Tibial nerve (tissue), 4 donors: ENCODE results near the gene H6PD. TPM values are rescaled to one million over a fixed set of nuclear protein-coding genes. Genes with fewer than 3 reads are reported as not detected.

Experiments used
- DNase-seq, 2 donors: peaks; one replicate each; pipeline ENCODE4 v3.0.0-alpha.2; 2019; ENCODE audit warnings: low spot score in 2 of 2
- H3K27ac ChIP-seq, 4 donors: fragments of 200-600 bp; sonication (generic) in 3 of 4; one replicate each; pipeline ENCODE4 v1.5.1; 2017 to 2019; ENCODE audit warnings: mild to moderate bottlenecking in 1 of 4
- H3K27me3 ChIP-seq, 2 donors: fragments of 200-600 bp; sonication (generic) in 1 of 2; one replicate each; pipeline versions ENCODE4 v1.5.1 to v1.6.0; 2017 to 2019
- H3K36me3 ChIP-seq, 3 donors: fragments of 200-600 bp; sonication (generic); one replicate each; pipeline ENCODE4 v1.5.1; 2018 to 2019
- H3K4me1 ChIP-seq, 4 donors: fragments of 200-600 bp; sonication (generic) in 3 of 4; one replicate each; pipeline ENCODE4 v1.5.1; 2017 to 2019
- H3K4me3 ChIP-seq, 4 donors: fragments of 200-600 bp; sonication (generic) in 3 of 4; one replicate each; pipeline ENCODE4 v1.5.1; 2017 to 2019; ENCODE audit warnings: mild to moderate bottlenecking in 1 of 4, moderate library complexity in 1 of 4
- H3K9me3 ChIP-seq, 4 donors: fragments of 200-600 bp; sonication (generic) in 3 of 4; one replicate each; pipeline ENCODE4 v1.5.1; 2017 to 2019
- EP300 ChIP-seq, 2 donors: sonication (generic); formaldehyde crosslinking; IDR thresholded peaks; one replicate each; pipeline ENCODE4 v1.6.1; 2017; ENCODE audit warnings: antibody characterized with exemption in 2 of 2, mild to moderate bottlenecking in 1 of 2
- POLR2A ChIP-seq, 2 donors: fragments of 450-650 bp; IDR thresholded peaks; one replicate each; pipeline ENCODE4 v1.6.1; 2017; ENCODE audit warnings: antibody characterized with exemption in 2 of 2, mild to moderate bottlenecking in 2 of 2, moderate library complexity in 2 of 2
- WGBS, 2 donors: methylation state at CpG; one replicate each; pipeline ENCODE4 v1.1.5; 2018; 5-methylcytosine and 5-hydroxymethylcytosine counted together
- total RNA-seq, 4 donors: library from RNA; depleted of rRNA; stranded (reverse); fragments of >200 nt; gene quantifications; one replicate each; pipeline ENCODE4 v1.1.0, GENCODE V29; 2016
- TF ChIP-seq, protein P1 (sequence below), 5 experiments: fragments of 200-600 bp in 3 of 5; fragments of 450-650 bp in 2 of 5; sonication (generic) in 3 of 5; IDR thresholded peaks; one replicate each; pipeline ENCODE4 v1.5.1; 2016 to 2019; ENCODE audit warnings: antibody characterized with exemption in 5 of 5, mild to moderate bottlenecking in 3 of 5, moderate library complexity in 2 of 5

Gene H6PD
- total RNA-seq, 4 donors from 2014 or later, result 53.1 to 88.6 (median 72.7) TPM

GRCh38 chr1:9246841-9247785 lies 12.5 kb downstream of the H6PD start:
- Histone ChIP-seq H3K36me3 (peaks cover 0 to 51% (median 3%) of the 10 kb centered on the region in 3 donors), H3K27ac (no peak overlapping the region), H3K4me1 (peaks cover 0 to 69% (median 24%) of the 10 kb centered on the region in 4 donors), H3K4me3 (no peak overlapping the region), H3K9me3 (no peaks in the 10 kb centered on the region), H3K27me3 (no peaks in the 10 kb centered on the region)
- no peak for TF ChIP-seq EP300 (IDR thresholded peaks at IDR 0.05)
- TF ChIP-seq POLR2A (IDR thresholded peaks at IDR 0.05), result no peak
- TF ChIP-seq, protein P1, sequence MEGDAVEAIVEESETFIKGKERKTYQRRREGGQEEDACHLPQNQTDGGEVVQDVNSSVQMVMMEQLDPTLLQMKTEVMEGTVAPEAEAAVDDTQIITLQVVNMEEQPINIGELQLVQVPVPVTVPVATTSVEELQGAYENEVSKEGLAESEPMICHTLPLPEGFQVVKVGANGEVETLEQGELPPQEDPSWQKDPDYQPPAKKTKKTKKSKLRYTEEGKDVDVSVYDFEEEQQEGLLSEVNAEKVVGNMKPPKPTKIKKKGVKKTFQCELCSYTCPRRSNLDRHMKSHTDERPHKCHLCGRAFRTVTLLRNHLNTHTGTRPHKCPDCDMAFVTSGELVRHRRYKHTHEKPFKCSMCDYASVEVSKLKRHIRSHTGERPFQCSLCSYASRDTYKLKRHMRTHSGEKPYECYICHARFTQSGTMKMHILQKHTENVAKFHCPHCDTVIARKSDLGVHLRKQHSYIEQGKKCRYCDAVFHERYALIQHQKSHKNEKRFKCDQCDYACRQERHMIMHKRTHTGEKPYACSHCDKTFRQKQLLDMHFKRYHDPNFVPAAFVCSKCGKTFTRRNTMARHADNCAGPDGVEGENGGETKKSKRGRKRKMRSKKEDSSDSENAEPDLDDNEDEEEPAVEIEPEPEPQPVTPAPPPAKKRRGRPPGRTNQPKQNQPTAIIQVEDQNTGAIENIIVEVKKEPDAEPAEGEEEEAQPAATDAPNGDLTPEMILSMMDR (IDR thresholded peaks at IDR 0.05), result no peak
- DNase-seq, result no peak
- 86 to 87% methylated on average over 40 to 41 of the region's 41 CpGs for WGBS, 2 donors

DNA sequence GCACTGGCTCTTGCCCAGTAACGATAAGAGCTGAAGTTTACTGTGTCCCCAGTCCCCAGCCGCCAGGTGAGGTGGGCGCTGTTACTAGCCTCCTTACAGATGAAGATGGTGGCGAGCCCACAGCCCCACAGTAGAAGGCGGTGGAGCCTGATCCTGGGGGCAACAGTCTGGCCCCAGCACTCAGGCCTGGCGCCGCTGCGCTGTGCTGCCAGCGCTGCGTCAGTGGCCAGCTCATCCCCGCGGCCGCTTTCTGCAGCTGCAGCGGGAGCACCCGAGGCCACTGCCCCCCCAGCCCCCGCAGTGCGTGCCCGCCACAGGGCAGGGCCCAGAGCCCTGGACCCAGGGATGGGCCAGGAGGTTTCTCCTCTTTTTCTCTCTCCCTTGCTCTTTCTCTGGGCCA lies 13.3 kb downstream of the H6PD start:
- no peak for TF ChIP-seq EP300 (IDR thresholded peaks at IDR 0.05)
- Histone ChIP-seq H3K4me1 (peaks cover 0 to 61% (median 19%) of the 10 kb centered on the region in 4 donors), H3K36me3 (peaks cover 0 to 51% (median 3%) of the 10 kb centered on the region in 3 donors), H3K4me3 (no peak overlapping the region), H3K27me3 (no peaks in the 10 kb centered on the region), H3K27ac (peak overlapping the region in 2 of 4 donors; percentile 31 to 76), H3K9me3 (no peaks in the 10 kb centered on the region)
- DNase-seq, result no peak
- 92% methylated on average over 17 to 18 of the region's 18 CpGs for WGBS, 2 donors

DNA sequence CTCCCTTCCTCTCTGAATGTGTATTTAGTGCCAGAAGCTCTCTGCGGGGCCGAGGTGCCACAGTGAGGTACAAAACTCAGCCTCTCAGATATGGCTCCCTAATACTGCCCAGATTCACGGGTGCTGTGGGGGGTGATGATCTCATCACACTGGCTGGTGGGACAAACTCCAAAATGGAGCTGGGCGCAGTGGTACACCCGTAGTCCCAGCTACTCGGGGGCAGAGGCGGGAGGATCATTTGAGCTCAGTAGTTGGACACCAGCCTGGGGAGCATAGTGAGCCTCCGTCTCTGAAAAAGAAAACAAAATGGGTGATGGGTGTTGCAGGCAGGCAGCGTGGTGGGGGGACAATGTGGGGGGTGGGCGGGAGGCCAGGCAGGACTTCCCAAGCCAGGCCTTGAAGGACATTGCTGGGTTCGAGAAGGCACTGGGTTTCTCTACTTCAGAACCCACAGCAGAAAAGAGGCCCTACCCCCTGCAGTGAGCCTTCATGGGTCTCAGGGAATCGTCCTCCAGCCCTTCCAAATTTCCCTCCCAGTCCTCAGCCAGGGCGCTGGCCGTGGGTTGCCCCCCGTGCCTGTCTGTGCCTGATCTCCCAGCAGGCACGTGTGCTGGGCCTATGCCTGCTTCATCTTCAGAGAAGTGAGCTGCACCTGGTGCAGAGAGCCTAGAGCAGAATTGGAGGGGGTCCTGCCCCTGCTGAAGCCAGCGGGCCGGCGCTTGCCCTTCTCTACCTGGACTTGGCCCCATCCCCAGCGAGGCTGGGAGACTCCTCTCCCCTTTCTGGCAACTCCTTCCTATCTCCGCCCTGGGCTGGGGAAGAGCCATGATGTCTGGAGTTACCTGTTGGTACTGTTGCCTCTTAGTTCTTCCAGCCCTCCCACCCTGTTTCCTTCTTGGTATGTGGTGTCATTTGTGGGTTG lies 14.0 kb downstream of the H6PD start:
- no peak for TF ChIP-seq POLR2A (IDR thresholded peaks at IDR 0.05)
- TF ChIP-seq, protein P1 (IDR thresholded peaks at IDR 0.05), result no peak
- TF ChIP-seq EP300 (IDR thresholded peaks at IDR 0.05), result no peak
- peak overlapping the region in 3 of 4 donors; percentile 31 to 76 (median 60) for H3K27ac ChIP-seq
- H3K9me3 ChIP-seq, result no peaks in the 10 kb centered on the region
- no peak overlapping the region for H3K4me3 ChIP-seq
- 78 to 80% methylated on average over 21 of the region's 21 CpGs for WGBS, 2 donors
- H3K36me3 ChIP-seq, result peaks cover 0 to 51% (median 3%) of the 10 kb centered on the region in 3 donors
- H3K27me3 ChIP-seq, result no peaks in the 10 kb centered on the region
- H3K4me1 ChIP-seq, result peaks cover 0 to 60% (median 16%) of the 10 kb centered on the region in 4 donors
- DNase-seq, result no peak

DNA sequence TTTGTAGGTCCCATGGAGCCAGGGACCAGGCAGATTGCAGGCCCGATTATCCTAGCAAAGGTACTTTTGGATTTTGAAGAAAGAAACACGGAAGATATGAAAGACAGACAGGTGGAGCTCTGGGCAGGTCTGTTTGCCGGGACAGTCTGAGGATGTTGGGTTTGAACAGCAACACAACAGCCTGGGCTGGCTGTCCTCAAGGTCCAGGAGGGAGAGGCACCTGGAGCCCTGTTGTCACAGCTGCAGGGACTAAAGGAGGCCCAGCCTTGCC lies 14.6 kb downstream of the H6PD start:
- DNase-seq, result no peak
- no peak overlapping the region for H3K4me3 ChIP-seq
- WGBS, 2 donors, result 79 to 90% methylated on average over 3 of the region's 3 CpGs
- peak overlapping the region in 3 of 4 donors; percentile 60 to 76 (median 76) for H3K27ac ChIP-seq
- peaks cover 0 to 51% (median 3%) of the 10 kb centered on the region in 3 donors for H3K36me3 ChIP-seq
- TF ChIP-seq EP300 (IDR thresholded peaks at IDR 0.05), result no peak
- peaks cover 0 to 55% (median 15%) of the 10 kb centered on the region in 4 donors for H3K4me1 ChIP-seq
- no peaks in the 10 kb centered on the region for H3K9me3 ChIP-seq
- H3K27me3 ChIP-seq, result no peaks in the 10 kb centered on the region

DNA sequence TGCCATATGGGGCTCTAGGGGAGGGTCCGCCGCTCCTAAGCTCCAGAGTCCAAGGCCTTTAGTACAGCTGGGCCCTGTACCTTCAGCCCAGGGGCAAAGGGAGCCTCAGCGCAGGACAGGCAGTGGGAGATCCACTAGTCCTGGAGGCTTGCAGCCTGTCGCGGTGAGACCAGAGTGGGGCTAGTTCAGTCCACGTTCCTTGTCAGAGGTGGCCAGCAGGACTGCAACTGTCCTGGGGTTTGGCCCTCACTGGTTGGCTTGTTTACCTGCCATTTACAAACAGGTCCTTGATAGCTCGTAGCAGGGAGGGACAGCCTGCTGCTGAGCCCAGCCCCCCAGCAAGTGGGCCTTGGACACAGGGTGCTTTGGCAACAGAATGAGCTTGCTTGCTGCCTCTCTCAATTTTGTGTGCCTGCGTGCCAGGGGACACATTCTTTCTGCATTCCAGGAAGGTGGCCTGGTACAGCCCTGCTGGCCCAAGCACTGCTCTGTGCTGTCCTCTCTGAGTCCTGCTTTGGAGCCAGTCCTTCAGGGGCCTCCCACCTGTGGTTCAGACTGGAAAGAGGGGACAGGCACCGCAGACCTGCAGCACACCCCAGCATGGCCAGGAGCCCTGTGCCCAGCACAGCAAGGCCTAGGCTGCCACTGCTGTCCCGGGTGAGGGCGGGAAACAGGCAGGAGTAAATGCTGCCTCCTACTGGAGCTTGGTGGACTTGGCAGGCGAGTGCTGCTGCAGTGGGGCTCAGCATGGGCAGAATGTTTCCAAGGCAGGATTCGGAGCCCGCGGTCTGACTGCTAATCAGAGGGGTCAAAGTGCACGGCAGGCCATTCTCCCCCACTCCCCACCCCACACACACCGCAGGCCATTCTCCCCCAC lies 15.2 kb downstream of the H6PD start:
- Histone ChIP-seq H3K27ac (peak overlapping the region; percentile 5 to 76 (median 68)), H3K9me3 (no peaks in the 10 kb centered on the region), H3K4me3 (no peak overlapping the region), H3K36me3 (peaks cover 0 to 49% (median 3%) of the 10 kb centered on the region in 3 donors), H3K27me3 (no peaks in the 10 kb centered on the region), H3K4me1 (peaks cover 0 to 49% (median 13%) of the 10 kb centered on the region in 4 donors)
- no peak for DNase-seq
- WGBS, 2 donors, result 50 to 52% methylated on average over 9 to 16 of the region's 17 CpGs
- TF ChIP-seq POLR2A (IDR thresholded peaks at IDR 0.05) (no peak), EP300 (IDR thresholded peaks at IDR 0.05) (no peak)
- TF ChIP-seq, protein P1 (IDR thresholded peaks at IDR 0.05), result peak; percentile 35 to 44 (median 40)
